ENCODE data around the gene PRRG4.

DNA sequence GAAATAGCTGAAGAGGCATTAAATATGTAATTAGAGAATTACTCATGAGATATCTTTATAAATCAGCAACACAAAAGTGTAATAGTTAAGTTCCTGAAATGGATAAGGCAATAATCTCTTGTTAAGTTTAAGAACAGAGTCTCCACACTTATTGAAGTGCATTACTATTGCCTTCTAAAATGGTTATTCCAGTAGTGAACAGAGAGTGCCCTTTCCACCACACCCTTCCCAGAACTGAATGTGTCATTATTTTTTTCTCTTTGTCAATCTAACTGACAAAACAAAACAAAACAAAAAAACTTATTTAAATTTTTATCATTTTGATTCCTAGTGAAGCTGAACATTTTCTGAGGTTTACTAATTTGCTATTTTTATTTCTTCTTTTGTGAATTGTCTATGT lies 9.2 kb upstream of the PRRG4 start:
- TF ChIP-seq, protein P1, sequence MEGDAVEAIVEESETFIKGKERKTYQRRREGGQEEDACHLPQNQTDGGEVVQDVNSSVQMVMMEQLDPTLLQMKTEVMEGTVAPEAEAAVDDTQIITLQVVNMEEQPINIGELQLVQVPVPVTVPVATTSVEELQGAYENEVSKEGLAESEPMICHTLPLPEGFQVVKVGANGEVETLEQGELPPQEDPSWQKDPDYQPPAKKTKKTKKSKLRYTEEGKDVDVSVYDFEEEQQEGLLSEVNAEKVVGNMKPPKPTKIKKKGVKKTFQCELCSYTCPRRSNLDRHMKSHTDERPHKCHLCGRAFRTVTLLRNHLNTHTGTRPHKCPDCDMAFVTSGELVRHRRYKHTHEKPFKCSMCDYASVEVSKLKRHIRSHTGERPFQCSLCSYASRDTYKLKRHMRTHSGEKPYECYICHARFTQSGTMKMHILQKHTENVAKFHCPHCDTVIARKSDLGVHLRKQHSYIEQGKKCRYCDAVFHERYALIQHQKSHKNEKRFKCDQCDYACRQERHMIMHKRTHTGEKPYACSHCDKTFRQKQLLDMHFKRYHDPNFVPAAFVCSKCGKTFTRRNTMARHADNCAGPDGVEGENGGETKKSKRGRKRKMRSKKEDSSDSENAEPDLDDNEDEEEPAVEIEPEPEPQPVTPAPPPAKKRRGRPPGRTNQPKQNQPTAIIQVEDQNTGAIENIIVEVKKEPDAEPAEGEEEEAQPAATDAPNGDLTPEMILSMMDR (conservative IDR thresholded peaks at IDR 0.05; ENCODE audit: low read length), result no peak
- no peak for TF ChIP-seq EZH2phosphoT487 (IDR thresholded peaks at IDR 0.05; ENCODE audit: borderline replicate concordance)
